Urinary bladder (tissue), 4 donors: ENCODE measurements around the gene RGS6. TPM values are rescaled to one million over a fixed set of nuclear protein-coding genes. Genes with fewer than 3 reads are reported as not detected.

Experiments used
- DNase-seq: peaks from one replicate; pipeline ENCODE4 v3.0.0-alpha.2; 2015; ENCODE audit errors: extremely low spot score
- H3K27ac ChIP-seq: one replicate; pipeline ENCODE4 v1.5.1; 2013; ENCODE audit warnings: low read depth, mild to moderate bottlenecking, moderate library complexity
- H3K36me3 ChIP-seq: one replicate; pipeline ENCODE4 v1.6.1; 2013; ENCODE audit warnings: mild to moderate bottlenecking, moderate library complexity; ENCODE audit not compliant: insufficient read depth
- H3K4me1 ChIP-seq: one replicate; pipeline ENCODE4 v1.6.1; 2013; ENCODE audit warnings: mild to moderate bottlenecking, moderate library complexity; ENCODE audit not compliant: insufficient read depth
- H3K4me3 ChIP-seq: one replicate; pipeline ENCODE4 v1.5.1; 2013; ENCODE audit warnings: low read depth, low read length
- WGBS: extraction: QIAGEN DNeasy Blood & Tissue Kit; methylation state at CpG from one replicate; pipeline ENCODE4 v1.1.7; 2013; 5-methylcytosine and 5-hydroxymethylcytosine counted together
- polyA plus RNA-seq: library from polyadenylated mRNA; stranded (reverse); fragments of 200-250 nt; gene quantifications from one replicate; pipeline ENCODE4 v1.2.3, GENCODE V29; 2013
- small RNA-seq: library from RNA; depleted of rRNA; stranded (forward); fragments of <200 nt; gene quantifications from one replicate; pipeline ENCODE3, GENCODE V24; 2014
- total RNA-seq: library from RNA; depleted of rRNA; stranded (reverse); fragments of >200 nt; gene quantifications from one replicate; pipeline ENCODE4 v1.2.3, GENCODE V29; 2014
- donor health status: healthy with polysubstance abuse.
- donor health status: healthy.

RGS6 gene
- total and polyA plus RNA-seq, 2 donors = 0.65 to 3.3 TPM

GRCh38 chr14:72613231-72613974 is 681.2 kb downstream of the RGS6 start:
- no peaks in the 10 kb centered on the region for H3K4me1 ChIP-seq
- DNase-seq = no peak
- 72% methylated on average over 13 of the region's 13 CpGs for WGBS
- H3K27ac ChIP-seq = no peak overlapping the region
- H3K4me3 ChIP-seq = no peak overlapping the region
- H3K36me3 ChIP-seq = no peaks in the 10 kb centered on the region

GRCh38 chr14:72613975-72614319 is 681.7 kb downstream of the RGS6 start:
- 85% methylated on average over 2 of the region's 2 CpGs for WGBS
- Histone ChIP-seq H3K27ac (no peak overlapping the region), H3K36me3 (no peaks in the 10 kb centered on the region), H3K4me3 (no peak overlapping the region), H3K4me1 (no peaks in the 10 kb centered on the region)
- no peak for DNase-seq

- no peak for DNase-seq
- Histone ChIP-seq H3K4me3 (no peak overlapping the region), H3K27ac (no peak overlapping the region), H3K36me3 (no peaks in the 10 kb centered on the region), H3K4me1 (no peaks in the 10 kb centered on the region)
- 80% methylated on average over 3 of the region's 3 CpGs for WGBS
Measured at GRCh38 chr14:72614365-72614764, 682.1 kb downstream of the RGS6 start.

GRCh38 chr14:72614891-72615415 is 682.7 kb downstream of the RGS6 start:
- no peak overlapping the region for H3K4me3 ChIP-seq
- no peak overlapping the region for H3K27ac ChIP-seq
- no peaks in the 10 kb centered on the region for H3K36me3 ChIP-seq
- 76% methylated on average over 11 of the region's 11 CpGs for whole genome bisulfite sequencing
- H3K4me1 ChIP-seq = no peaks in the 10 kb centered on the region
- no peak for DNase-seq

GRCh38 chr14:72615451-72616121 is 683.4 kb downstream of the RGS6 start:
- H3K36me3 ChIP-seq = no peaks in the 10 kb centered on the region
- H3K4me1 ChIP-seq = no peaks in the 10 kb centered on the region
- DNase-seq = no peak
- H3K27ac ChIP-seq = no peak overlapping the region
- H3K4me3 ChIP-seq = no peak overlapping the region
- WGBS = 68% methylated on average over 9 of the region's 9 CpGs

Small RNA genes within 50 kb of the gene (small RNA-seq; reads per million reads assigned to genes)
- gene MIR7843 (not detected), gene RF00019 (not detected)
